Stimulated activated CD4-positive, alpha-beta T cell treated with anti-CD3 and anti-CD28 coated beads, Interleukin-15, amount 100 ng/mL, for 24 hours (primary cell): ENCODE measurements around the gene SH3BGR.

Source experiments
- DNase-seq: peaks from one replicate; pipeline ENCODE4 v3.0.0-alpha.2; 2020

The SH3BGR gene

GRCh38 chr21:39461419-39461818 is 9.6 kb downstream of the SH3BGR start:
- no peak for DNase-seq

DNA sequence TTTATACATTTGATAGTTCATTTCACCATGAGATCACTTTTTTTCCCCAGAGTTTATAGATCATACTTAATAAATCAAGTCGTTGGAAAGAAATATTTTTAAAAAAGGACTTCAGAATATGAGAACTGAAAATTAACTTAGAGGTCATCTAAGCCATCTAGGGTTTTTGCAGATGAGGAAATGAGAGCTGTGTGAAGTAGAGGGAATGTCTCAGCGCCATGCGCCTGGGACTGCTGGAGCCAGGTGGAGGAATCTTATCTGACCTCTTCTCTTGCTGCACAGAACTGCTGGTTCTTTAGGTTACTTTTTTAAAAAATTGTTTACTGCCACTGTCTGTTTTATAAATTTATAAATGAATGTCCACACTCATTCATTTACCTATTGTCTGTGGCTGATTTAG is 11.5 kb downstream of the SH3BGR start:
- DNase-seq = no peak

GRCh38 chr21:39466584-39466983 is 14.8 kb downstream of the SH3BGR start:
- no peak for DNase-seq

DNA sequence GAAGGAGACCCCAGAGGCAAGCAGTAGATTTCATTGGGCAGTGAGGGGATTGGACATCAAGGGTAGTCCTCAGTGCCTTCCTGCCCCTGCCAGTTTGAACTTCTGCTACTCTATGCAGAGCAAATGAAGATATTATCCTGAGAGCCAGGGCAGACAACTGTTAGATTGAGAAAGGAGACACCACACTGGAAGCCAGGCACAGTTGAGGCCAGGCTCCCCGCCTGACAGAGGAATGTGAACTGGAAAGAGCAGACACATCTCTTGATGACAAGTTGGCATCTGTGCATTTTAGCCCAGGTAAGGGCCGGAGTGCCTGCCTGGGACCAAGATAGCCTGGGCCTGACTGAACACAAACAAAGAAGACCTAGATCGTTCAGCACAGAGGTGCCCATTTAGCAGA is 16.0 kb downstream of the SH3BGR start:
- no peak for DNase-seq

- no peak for DNase-seq
Measured at GRCh38 chr21:39468559-39468958, 16.8 kb downstream of the SH3BGR start.

DNA sequence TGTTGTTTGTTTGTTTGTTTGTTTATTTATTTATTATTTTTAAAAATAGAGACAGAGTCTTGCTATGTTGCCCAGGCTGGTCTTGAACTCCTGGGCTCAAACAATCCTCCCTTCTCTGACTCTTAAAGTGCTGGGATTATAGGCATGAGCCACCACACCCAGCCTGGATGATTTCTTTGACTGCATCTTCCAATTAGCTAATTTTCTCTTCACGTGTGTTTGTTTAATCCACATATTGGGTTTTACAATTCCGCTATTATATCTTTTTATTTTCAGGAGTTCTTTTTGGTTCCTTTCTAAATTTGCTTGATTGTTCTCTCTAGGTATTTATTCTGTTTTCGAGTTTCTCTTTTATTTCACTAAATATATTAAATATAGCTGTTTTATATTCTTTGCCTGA is 19.8 kb downstream of the SH3BGR start:
- no peak for DNase-seq

GRCh38 chr21:39472786-39473185 is 21.0 kb downstream of the SH3BGR start:
- no peak for DNase-seq

DNA sequence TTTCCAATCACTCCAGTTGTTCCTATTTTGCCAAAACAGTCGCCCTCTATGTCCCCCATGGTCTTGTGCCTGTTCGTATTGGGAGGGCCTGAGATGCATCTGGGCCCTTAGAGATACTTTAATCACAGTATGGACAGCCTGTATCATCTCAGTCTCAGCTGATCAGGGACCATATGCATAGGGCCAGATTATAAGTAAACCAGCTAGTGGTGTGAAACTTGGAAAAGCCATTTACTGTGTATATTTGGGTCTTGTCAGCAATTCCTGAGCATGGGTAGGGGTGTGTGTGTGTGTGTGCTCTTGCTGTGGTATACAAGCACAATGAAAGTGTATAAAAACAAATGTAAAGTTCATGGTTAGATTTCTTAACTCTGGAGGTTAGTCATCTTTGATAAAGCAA is 22.8 kb downstream of the SH3BGR start:
- DNase-seq = no peak

GRCh38 chr21:39479164-39479813 is 27.5 kb downstream of the SH3BGR start:
- no peak for DNase-seq

DNA sequence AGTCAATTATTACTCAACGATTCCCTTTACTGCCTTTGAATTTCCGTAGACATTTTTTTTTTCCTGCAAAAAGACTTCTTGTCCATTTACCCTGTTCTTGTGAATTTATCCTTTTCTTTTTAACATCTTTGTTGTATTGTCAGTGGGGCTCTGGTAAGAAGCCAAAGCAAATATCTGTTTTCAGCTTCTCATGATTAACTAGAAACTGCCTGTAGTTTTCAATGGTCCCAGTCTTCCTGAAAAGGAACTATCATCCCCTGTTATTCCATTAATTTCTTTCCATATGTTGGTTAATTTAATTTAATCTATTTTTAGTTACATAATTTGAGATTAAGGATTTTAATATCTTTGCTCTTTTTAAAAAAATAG is 28.0 kb downstream of the SH3BGR start:
- DNase-seq = no peak

- no peak for DNase-seq
Measured at GRCh38 chr21:39480271-39480670, 28.5 kb downstream of the SH3BGR start.

GRCh38 chr21:39481886-39482285 is 30.1 kb downstream of the SH3BGR start:
- no peak for DNase-seq

- DNase-seq = no peak
Measured at GRCh38 chr21:39483917-39484316, 32.1 kb downstream of the SH3BGR start.

GRCh38 chr21:39484711-39485276 is 33.0 kb downstream of the SH3BGR start:
- DNase-seq = no peak

DNA sequence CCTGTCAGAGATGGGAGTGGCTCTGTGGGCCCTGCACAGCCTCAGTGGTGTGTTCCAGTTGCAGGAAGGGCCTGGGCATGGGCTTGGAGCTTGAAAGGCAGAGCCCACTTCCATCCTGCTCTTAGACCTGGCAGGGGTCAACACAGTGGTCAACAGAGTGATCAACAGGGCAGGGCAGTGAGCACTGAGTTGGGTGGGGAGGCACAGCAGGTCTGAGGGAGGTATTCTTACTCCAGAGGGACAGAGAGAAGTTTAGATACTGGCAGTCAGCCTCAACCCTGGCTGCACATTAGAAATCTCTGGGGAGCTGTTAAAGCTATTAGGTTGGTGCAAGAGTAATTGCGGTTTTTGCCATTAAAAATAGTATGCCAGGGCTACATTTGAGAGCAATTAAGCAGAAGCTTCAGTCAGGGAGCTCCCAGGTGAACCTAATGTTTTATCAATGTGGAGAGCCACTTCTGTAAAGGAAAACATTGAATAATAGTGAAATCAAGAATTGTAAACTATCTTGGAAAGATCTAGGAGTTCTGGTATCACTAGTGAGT is 37.7 kb downstream of the SH3BGR start:
- DNase-seq = no peak

- DNase-seq = no peak
Measured at GRCh38 chr21:39499156-39499555, 47.4 kb downstream of the SH3BGR start.

DNA sequence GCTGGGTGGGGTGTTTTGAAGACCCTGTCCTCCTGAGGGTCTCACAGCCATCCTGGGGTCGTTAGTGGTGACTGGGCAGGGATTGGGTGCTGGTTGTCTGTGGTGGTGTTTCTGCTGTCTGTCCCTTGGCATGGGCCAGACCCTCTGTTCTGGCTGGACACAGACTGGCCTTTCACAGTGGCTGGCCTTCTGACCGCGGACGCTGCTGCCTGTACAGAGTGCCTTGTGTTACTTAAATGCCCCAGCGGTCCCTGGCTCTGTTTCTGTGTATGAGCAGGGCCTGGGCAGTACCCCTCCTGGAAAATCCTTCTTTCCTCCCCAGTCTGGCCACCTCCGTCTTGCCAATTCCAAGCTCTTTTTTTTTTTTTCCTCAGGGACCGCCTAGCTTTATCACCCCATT is 50.9 kb downstream of the SH3BGR start:
- DNase-seq = no peak

DNA sequence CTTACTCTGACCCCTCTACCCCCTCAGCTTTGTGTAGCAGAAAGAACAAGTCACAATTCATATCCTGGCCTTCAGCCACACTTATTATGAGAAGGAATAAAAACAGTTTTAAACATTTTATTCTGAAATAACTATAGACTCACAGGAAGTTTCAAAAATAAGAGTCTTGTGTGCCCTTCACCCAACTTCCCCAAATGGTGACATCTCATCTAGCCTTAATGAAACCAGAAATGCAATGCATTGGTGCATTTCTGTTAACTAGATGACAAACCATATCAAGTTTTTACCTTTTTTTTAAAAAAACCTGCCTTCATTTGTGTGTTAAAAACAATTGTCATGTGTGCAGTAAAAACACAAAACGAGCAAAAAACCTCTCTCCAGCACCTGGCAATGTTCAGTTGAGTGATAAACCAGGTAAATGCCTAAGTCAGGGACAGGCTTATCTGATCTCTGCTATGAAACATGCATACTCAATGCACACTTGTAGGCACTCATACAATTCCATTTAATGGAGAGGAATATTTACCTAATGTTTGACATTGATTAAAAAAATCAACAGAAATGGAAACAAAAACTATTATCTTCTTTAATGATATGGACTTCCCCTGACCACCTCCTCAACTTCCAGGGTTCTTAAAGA is 51.5 kb downstream of the SH3BGR start:
- no peak for DNase-seq

DNA sequence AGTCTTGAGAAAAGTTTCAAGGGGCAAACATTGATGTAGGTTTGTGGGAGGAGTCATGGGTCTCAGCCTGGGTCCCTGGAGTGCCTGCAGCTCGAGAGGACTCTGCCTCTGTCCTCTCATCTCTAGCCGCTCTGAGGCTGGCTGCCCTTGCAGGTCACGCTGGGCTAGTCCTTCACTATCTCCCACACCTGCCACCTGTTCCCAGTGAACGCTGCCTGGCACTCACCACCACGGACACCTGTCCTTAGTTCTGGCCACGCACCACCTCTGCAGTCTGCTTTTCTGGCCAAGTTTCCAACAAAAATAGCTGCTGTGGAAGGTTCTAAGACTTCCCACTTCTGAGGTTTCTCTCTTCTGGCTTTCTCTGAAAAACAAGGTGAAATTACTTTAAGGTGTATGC is 52.5 kb downstream of the SH3BGR start:
- DNase-seq = no peak

GRCh38 chr21:39510240-39510639 is 58.5 kb downstream of the SH3BGR start:
- no peak for DNase-seq

DNA sequence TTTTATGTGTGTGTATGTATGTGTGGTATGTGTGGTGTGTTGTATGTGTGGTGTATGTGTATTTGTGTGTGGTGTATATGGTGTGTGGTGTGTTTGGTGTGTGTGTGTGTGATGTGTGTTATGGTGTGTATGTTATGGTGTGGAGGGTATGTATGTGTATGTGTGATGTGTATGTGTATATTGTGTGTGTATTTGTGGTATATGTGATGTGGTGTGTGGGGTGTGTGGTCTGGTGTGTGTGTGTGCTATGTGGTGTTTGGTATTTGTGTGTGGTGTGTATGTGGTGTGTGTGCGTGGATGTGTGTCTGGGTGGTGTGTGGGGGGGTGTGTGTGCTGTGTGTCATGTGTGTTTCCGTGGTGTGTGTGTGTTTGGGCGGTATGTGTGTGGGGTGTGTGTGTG is 59.3 kb downstream of the SH3BGR start:
- DNase-seq = no peak

DNA sequence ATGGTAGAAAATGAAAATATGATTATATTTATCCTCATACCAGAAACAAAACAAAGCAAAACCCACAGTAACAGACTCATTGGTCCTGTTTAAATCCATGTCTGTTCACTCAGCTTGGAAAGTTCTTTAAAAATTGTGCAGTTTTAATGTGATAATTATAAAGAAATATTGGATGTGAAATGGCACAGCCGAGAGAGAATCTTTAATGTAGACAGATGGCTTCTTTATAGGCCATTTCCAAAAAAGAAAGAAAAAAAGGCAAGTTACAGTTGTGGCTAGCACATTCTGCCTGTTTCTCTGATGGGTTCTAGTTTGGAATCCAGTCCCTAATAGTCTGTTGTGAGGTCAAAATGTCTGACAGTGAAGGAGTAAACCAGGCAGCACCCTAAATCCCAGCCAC is 62.0 kb downstream of the SH3BGR start:
- DNase-seq = no peak

DNA sequence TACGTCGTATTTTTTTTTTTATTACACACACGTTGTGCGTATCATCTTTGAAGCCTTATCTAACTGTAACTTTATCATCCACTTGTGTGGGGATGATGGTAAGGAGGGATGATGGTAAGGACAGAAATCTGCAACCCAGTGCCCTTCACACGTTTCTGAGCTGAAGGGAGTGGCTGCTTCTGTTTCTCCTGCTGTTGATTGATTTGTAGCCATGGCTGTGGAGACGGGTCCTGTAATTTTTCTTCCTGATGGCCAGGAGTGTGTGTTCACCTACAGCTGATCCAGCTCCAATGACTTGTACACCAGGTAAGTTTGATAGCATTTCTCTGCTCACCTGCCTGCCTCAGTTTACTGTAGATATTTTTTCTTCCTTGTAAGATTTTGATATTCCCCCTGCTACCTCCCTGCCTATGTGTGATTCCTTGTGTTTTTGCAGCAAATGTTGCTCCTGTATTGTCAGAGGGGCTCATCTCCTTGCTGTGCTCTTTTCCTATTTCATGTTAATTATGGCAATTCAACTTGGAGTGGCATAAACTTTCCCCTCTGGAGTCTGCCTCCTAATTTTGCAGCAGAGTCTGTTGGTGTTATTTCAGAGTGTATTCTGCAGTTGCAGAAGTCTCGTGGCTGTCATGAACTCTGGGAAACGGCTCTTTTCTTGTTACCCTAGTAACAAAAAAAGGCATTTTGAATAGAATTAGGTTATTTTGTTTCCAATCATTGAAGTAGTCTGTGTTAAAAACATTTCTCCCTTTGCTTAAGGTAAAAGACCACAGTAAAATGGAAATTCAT is 64.1 kb downstream of the SH3BGR start:
- DNase-seq = no peak
